Adrenal gland (tissue), 12 donors: ENCODE measurements around the gene MZB1. TPM values are rescaled to one million over a fixed set of nuclear protein-coding genes. Genes with fewer than 3 reads are reported as not detected.

Experiments
- DNase-seq, 7 donors: peaks; one replicate each; pipeline ENCODE4 v3.0.0-alpha.2; 2019 to 2020
- H3K27ac ChIP-seq, 5 donors: fragments of 200-600 bp; sonication (generic) in 4 of 5; 1 replicate in 3 of 5; 2 replicates in 2 of 5; pipeline versions ENCODE4 v1.5.1 to v1.8.0; 2016 to 2020; ENCODE audit warnings: mild to moderate bottlenecking in 1 of 5
- H3K27me3 ChIP-seq: fragments of 200-600 bp; 2 replicates; pipeline ENCODE4 v1.8.0; 2021
- H3K36me3 ChIP-seq, 2 donors: fragments of 200-600 bp; replicated peaks in 1 of 2; 1 replicate in 1 of 2; 2 replicates in 1 of 2; pipeline versions ENCODE4 v1.5.1 to v1.8.0; 2018 to 2022
- H3K4me1 ChIP-seq, 2 donors: fragments of 200-600 bp; replicated peaks in 1 of 2; 1 replicate in 1 of 2; 2 replicates in 1 of 2; pipeline versions ENCODE4 v1.5.1 to v1.8.0; 2018 to 2021
- H3K4me3 ChIP-seq, 4 donors: fragments of 200-600 bp; sonication (generic) in 3 of 4; one replicate each; pipeline ENCODE4 v1.5.1; 2016 to 2018
- H3K9me3 ChIP-seq, 3 donors: fragments of 200-600 bp; sonication (generic) in 1 of 3; replicated peaks in 1 of 3; 1 replicate in 2 of 3; 2 replicates in 1 of 3; pipeline versions ENCODE4 v1.5.1 to v1.8.0; 2016 to 2021
- CTCF ChIP-seq, 6 experiments: fragments of 450-650 bp in 4 of 6; fragments of 200-600 bp in 2 of 6; sonication (generic) in 1 of 6; IDR thresholded peaks; 1 replicate in 5 of 6; 2 replicates in 1 of 6; pipeline versions ENCODE4 v1.5.1 to v1.8.0; 2016 to 2021; ENCODE audit warnings: antibody characterized with exemption in 6 of 6, mild to moderate bottlenecking in 2 of 6, moderate library complexity in 1 of 6
- POLR2A ChIP-seq, 2 donors: fragments of 450-650 bp; IDR thresholded peaks; one replicate each; pipeline ENCODE4 v1.6.1; 2017; ENCODE audit warnings: antibody characterized with exemption in 2 of 2, mild to moderate bottlenecking in 2 of 2, moderate library complexity in 1 of 2
- WGBS, 4 donors: extraction: QIAGEN DNeasy Blood & Tissue Kit in 2 of 4; methylation state at CpG; one replicate each; pipeline versions ENCODE4 v1.1.5 to v1.1.7; 2013 to 2017; 5-methylcytosine and 5-hydroxymethylcytosine counted together
- intact Hi-C, 2 donors: fragments of 100-400 bp; cut with DNase I; formaldehyde crosslinking; loops; one replicate each; pipeline versions ENCODE4 v1.14.1 to v1.15.0; 2022 to 2023
- polyA plus RNA-seq, 3 donors: library from polyadenylated mRNA; stranded (reverse); fragments of 200-250 nt in 2 of 3; fragments of 350-450 nt in 1 of 3; fragmentation: Illumina TruSeq in 1 of 3; extraction: RNeasy Lipid Tissue Mini Kit (QIAGEN cat#74804) in 1 of 3; gene quantifications; one replicate each; pipeline ENCODE4 v1.2.3, GENCODE V29; 2013 to 2014
- total RNA-seq, 9 donors: library from RNA; depleted of rRNA in 4 of 9; stranded (reverse); fragments of >200 nt in 4 of 9; fragments of 120-200 nt in 1 of 9; fragmentation: NEBNext Ultra II Directional in 1 of 9; extraction: Animal tissue kit (Norgen Biotek cat#: 25700) in 1 of 9; gene quantifications; one replicate each; pipeline versions ENCODE4 v1.1.0 to v1.2.4, GENCODE V29; 2013 to 2023
- donor health status: healthy with polysubstance abuse.
- donor health status: Bipolar disorder and iron deficiency.
- donor health status: DM: yes; HTN: yes; CAD: no.
- donor health status: DM: no; HTN: no; CAD: no.
- donor health status: DM: no; HTN: no; CAD: no.
- donor health status: DM: yes; HTN: yes; CAD: no.

The MZB1 gene
- total and polyA plus RNA-seq, 12 donors = 0.35 to 7.7 (median 0.95) TPM; not detected in 3

- Histone ChIP-seq H3K27me3 (no peaks in the 10 kb centered on the region), H3K4me1 (no peaks in the 10 kb centered on the region), H3K36me3 (no peaks in the 10 kb centered on the region), H3K4me3 (no peak overlapping the region), H3K9me3 (no peaks in the 10 kb centered on the region), H3K27ac (no peak overlapping the region)
- no peak for DNase-seq
- intact Hi-C loops = no loop called here
- TF ChIP-seq POLR2A (IDR thresholded peaks at IDR 0.05) = no peak
- TF ChIP-seq CTCF (IDR thresholded peaks at IDR 0.05) = no peak
- WGBS, 4 donors = 85 to 93% (median 91%) methylated on average over 12 to 28 of the region's 28 CpGs
Observed at GRCh38 chr5:139381837-139382761, 7.6 kb downstream of the MZB1 start.

GRCh38 chr5:139379626-139380449 is 9.9 kb downstream of the MZB1 start:
- no peak for DNase-seq
- no peaks in the 10 kb centered on the region for H3K4me1 ChIP-seq
- H3K27me3 ChIP-seq = no peaks in the 10 kb centered on the region
- no peak overlapping the region for H3K4me3 ChIP-seq
- no peaks in the 10 kb centered on the region for H3K9me3 ChIP-seq
- intact Hi-C loops = no loop called here
- no peaks in the 10 kb centered on the region for H3K36me3 ChIP-seq
- H3K27ac ChIP-seq = no peak overlapping the region
- 78 to 85% (median 80%) methylated on average over 8 to 15 of the region's 15 CpGs for WGBS, 4 donors
- TF ChIP-seq POLR2A (IDR thresholded peaks at IDR 0.05) = no peak
- no peak for TF ChIP-seq CTCF (IDR thresholded peaks at IDR 0.05)

GRCh38 chr5:139378941-139379361 is 10.8 kb downstream of the MZB1 start:
- DNase-seq = peak in 1 of 7 donors; percentile 7

More at GRCh38 chr5:139378941-139379361, 10.8 kb downstream of the MZB1 start:
- Histone ChIP-seq H3K9me3 (no peaks in the 10 kb centered on the region), H3K4me1 (peaks cover 5 to 7% of the 10 kb centered on the region in 2 donors), H3K36me3 (no peaks in the 10 kb centered on the region), H3K4me3 (no peak overlapping the region), H3K27me3 (no peaks in the 10 kb centered on the region), H3K27ac (no peak overlapping the region)
- WGBS, 4 donors = 82 to 88% (median 87%) methylated on average over 3 to 13 of the region's 13 CpGs
- intact Hi-C loops = no loop called here
- no peak for TF ChIP-seq POLR2A (IDR thresholded peaks at IDR 0.05)
- TF ChIP-seq CTCF (IDR thresholded peaks at IDR 0.05) = no peak
